Ishikawa (cell line): ENCODE data around the gene ATP11C.
A peak's percentile ranks its signal among the peaks of the same experiment; 100 is the strongest.

Source experiments
- CEBPB ChIP-seq: IDR thresholded peaks from 2 replicates; pipeline ENCODE4 v1.6.1; 2012
- CREB1 ChIP-seq: IDR thresholded peaks from 2 replicates; pipeline ENCODE4 v1.6.1; 2012; ENCODE audit warnings: low read depth
- EGR1 ChIP-seq: IDR thresholded peaks from 2 replicates; pipeline ENCODE4 v1.6.1; 2012
- EP300 ChIP-seq: IDR thresholded peaks from 2 replicates; pipeline ENCODE4 v1.6.1; 2012; ENCODE audit warnings: borderline replicate concordance
- FOXM1 ChIP-seq: IDR thresholded peaks from 2 replicates; pipeline ENCODE4 v1.6.1; 2012; ENCODE audit warnings: low read depth, borderline replicate concordance
- NFIC ChIP-seq: IDR thresholded peaks from 2 replicates; pipeline ENCODE4 v1.6.1; 2012
- RAD21 ChIP-seq: IDR thresholded peaks from 2 replicates; pipeline ENCODE4 v1.6.1; 2012; ENCODE audit warnings: low read depth
- TAF1 ChIP-seq: IDR thresholded peaks from 2 replicates; pipeline ENCODE4 v1.6.1; 2012; ENCODE audit warnings: low read depth, mild to moderate bottlenecking
- TCF12 ChIP-seq: IDR thresholded peaks from 2 replicates; pipeline ENCODE4 v1.6.1; 2012; ENCODE audit warnings: low read depth
- TEAD4 ChIP-seq: IDR thresholded peaks from 2 replicates; pipeline ENCODE4 v1.6.1; 2012
- YY1 ChIP-seq: IDR thresholded peaks from 2 replicates; pipeline ENCODE4 v1.6.1; 2012; ENCODE audit warnings: low read depth
- ZBTB7A ChIP-seq: IDR thresholded peaks from 2 replicates; pipeline ENCODE4 v1.6.1; 2012; ENCODE audit warnings: low read depth
- TF ChIP-seq, protein P1 (sequence below): IDR thresholded peaks from 2 replicates; pipeline ENCODE4 v1.6.1; 2012
- TF ChIP-seq, protein P2 (sequence below): IDR thresholded peaks from 2 replicates; pipeline ENCODE4 v1.6.1; 2012
- TF ChIP-seq, protein P3 (sequence below): IDR thresholded peaks from 2 replicates; pipeline ENCODE4 v1.6.1; 2012; ENCODE audit warnings: low read depth, mild to moderate bottlenecking

Gene ATP11C

DNA sequence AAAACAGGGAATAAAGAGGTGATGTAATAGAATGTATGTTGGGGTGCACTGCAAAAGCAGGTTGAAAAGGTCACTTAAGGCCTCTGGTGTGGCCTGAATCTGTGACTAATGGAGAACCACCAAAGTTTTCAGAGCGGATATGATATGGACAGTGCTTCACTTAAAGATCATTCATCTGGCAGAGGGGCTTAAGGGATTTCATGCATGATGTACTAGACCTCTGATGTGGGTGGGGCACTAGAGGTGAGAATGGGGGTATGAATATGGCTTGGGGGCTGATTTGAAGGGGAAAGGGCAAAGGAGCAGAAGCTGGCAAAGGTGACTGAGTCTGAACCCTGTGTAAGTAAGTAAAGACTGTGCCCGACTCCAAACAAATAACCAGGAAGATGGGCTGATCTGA, 162.5 kb downstream of the ATP11C start:
- TF ChIP-seq, protein P1, sequence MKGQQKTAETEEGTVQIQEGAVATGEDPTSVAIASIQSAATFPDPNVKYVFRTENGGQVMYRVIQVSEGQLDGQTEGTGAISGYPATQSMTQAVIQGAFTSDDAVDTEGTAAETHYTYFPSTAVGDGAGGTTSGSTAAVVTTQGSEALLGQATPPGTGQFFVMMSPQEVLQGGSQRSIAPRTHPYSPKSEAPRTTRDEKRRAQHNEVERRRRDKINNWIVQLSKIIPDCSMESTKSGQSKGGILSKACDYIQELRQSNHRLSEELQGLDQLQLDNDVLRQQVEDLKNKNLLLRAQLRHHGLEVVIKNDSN = no peak
- TF ChIP-seq, protein P2, sequence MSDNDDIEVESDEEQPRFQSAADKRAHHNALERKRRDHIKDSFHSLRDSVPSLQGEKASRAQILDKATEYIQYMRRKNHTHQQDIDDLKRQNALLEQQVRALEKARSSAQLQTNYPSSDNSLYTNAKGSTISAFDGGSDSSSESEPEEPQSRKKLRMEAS = no peak
- TF ChIP-seq NFIC (no peak), EP300 (no peak), FOXM1 (no peak), YY1 (no peak), CREB1 (no peak), CEBPB (no peak)

DNA sequence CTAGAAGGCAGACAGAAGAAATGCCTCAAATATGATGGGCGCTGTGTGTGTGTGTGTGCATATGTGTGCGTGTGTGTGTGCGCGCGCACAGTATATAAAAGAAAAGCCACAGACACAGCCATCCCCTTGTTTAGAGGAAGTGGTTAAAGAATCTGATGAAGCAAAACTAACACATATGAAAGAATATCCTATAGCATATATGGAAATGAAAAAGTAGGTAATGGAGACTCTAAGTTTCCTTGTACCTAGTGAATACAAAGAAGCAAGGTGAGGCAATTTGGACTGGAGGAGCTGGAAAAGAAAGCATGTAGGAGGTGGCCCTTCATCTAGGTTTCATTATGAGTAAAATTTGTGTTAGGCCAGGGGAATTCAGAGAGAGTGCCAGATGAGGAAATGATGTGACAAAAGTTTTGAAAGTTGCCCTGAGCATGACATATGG, 166.3 kb downstream of the ATP11C start:
- TF ChIP-seq TAF1 (no peak), CREB1 (no peak), TCF12 (no peak), NFIC (no peak), EP300 (no peak), RAD21 (no peak)
- TF ChIP-seq, protein P2 = no peak

GRCh38 chrX:139762400-139763183, 170.3 kb downstream of the ATP11C start:
- TF ChIP-seq, protein P2 = no peak
- TF ChIP-seq RAD21 = no peak
- TF ChIP-seq YY1 = no peak
- TF ChIP-seq TEAD4 = no peak
- TF ChIP-seq EGR1 = no peak
- TF ChIP-seq TCF12 = no peak
- TF ChIP-seq NFIC = no peak
- TF ChIP-seq EP300 = no peak
- no peak for TF ChIP-seq CEBPB
- no peak for TF ChIP-seq FOXM1
- TF ChIP-seq, protein P1 = no peak
- TF ChIP-seq CREB1 = no peak
- TF ChIP-seq ZBTB7A = no peak
- TF ChIP-seq, protein P3, sequence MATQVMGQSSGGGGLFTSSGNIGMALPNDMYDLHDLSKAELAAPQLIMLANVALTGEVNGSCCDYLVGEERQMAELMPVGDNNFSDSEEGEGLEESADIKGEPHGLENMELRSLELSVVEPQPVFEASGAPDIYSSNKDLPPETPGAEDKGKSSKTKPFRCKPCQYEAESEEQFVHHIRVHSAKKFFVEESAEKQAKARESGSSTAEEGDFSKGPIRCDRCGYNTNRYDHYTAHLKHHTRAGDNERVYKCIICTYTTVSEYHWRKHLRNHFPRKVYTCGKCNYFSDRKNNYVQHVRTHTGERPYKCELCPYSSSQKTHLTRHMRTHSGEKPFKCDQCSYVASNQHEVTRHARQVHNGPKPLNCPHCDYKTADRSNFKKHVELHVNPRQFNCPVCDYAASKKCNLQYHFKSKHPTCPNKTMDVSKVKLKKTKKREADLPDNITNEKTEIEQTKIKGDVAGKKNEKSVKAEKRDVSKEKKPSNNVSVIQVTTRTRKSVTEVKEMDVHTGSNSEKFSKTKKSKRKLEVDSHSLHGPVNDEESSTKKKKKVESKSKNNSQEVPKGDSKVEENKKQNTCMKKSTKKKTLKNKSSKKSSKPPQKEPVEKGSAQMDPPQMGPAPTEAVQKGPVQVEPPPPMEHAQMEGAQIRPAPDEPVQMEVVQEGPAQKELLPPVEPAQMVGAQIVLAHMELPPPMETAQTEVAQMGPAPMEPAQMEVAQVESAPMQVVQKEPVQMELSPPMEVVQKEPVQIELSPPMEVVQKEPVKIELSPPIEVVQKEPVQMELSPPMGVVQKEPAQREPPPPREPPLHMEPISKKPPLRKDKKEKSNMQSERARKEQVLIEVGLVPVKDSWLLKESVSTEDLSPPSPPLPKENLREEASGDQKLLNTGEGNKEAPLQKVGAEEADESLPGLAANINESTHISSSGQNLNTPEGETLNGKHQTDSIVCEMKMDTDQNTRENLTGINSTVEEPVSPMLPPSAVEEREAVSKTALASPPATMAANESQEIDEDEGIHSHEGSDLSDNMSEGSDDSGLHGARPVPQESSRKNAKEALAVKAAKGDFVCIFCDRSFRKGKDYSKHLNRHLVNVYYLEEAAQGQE = no peak

- TF ChIP-seq RAD21 = peak; percentile 49
- TF ChIP-seq, protein P2 = no peak
Measured at GRCh38 chrX:139759637-139760036, 173.2 kb downstream of the ATP11C start.

DNA sequence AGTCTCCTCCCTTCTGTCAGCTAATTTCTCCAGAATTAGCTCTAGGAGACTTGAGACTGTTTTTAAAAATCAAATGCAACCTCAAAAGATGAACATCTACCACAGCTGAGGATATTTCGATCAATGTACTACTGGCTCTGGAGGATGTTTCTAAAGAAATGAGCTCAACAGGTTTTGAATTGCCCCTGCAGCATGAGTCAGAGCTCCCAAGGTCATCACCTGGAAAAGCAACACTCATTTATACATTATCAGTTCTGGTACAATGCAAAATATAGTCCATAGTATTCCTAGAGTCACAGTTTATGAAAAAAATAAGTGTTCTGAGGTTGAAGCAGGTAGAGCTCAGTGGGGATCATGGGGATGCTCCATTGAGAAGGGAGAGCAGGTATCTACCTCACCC, 174.0 kb downstream of the ATP11C start:
- TF ChIP-seq, protein P3 = no peak

GRCh38 chrX:139758250-139758649, 174.6 kb downstream of the ATP11C start:
- no peak for TF ChIP-seq EP300
- no peak for TF ChIP-seq EGR1
- no peak for TF ChIP-seq YY1
- TF ChIP-seq, protein P3 = no peak
- TF ChIP-seq NFIC = no peak
- no peak for TF ChIP-seq TCF12
- TF ChIP-seq, protein P1 = no peak
- TF ChIP-seq, protein P2 = no peak
- no peak for TF ChIP-seq RAD21
- TF ChIP-seq CEBPB = no peak
- TF ChIP-seq ZBTB7A = no peak
- no peak for TF ChIP-seq TEAD4
- no peak for TF ChIP-seq FOXM1
- TF ChIP-seq TAF1 = no peak
- no peak for TF ChIP-seq CREB1
